ENCODE data around the gene TTI1.

DNA sequence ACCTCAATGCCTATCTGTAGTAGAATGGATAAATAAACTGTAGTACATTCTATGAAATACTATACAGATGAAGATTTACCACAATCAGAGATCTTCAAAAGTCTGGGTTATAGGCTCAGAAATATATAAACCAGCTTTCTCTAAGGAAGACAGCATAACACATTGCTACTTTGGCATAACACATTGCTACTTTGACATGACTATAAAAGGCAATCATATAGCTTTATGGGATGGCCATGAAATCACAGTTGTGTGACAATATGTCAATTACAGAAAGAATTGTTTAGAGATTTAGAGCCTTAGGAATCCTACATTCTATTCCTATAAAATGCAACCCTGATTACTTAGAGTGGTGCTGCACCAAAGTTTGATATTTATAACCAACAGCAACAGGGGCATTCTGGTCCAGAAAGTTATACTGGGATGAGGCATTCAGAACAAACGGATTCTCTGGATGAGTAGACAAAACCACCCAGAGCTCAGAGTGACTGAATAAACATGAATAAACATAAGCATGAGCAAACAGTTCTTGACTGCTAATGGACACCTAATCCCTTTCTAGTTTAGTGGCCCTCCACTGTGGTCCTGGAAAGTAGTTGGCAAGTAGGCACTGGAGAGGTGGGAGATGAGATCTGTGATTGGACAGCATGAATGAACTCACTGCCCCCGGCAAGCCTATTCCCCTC is 12.0 kb downstream of the TTI1 start:
- TF ChIP-seq, protein P1, sequence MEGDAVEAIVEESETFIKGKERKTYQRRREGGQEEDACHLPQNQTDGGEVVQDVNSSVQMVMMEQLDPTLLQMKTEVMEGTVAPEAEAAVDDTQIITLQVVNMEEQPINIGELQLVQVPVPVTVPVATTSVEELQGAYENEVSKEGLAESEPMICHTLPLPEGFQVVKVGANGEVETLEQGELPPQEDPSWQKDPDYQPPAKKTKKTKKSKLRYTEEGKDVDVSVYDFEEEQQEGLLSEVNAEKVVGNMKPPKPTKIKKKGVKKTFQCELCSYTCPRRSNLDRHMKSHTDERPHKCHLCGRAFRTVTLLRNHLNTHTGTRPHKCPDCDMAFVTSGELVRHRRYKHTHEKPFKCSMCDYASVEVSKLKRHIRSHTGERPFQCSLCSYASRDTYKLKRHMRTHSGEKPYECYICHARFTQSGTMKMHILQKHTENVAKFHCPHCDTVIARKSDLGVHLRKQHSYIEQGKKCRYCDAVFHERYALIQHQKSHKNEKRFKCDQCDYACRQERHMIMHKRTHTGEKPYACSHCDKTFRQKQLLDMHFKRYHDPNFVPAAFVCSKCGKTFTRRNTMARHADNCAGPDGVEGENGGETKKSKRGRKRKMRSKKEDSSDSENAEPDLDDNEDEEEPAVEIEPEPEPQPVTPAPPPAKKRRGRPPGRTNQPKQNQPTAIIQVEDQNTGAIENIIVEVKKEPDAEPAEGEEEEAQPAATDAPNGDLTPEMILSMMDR (IDR thresholded peaks at IDR 0.05; ENCODE audit: borderline replicate concordance, extremely low read depth, low read length, poor library complexity, severe bottlenecking): no peak
- no peak for TF ChIP-seq EZH2 (IDR thresholded peaks at IDR 0.05; ENCODE audit: borderline replicate concordance, low read depth, low read length, severe bottlenecking)
